HepG2 (cell line): Measurements from ENCODE around the gene HRH3. TPM values are rescaled to one million over a fixed set of nuclear protein-coding genes. Genes with fewer than 3 reads are reported as not detected.

Experiments used
- AFF4 ChIP-seq: sonication (generic); formaldehyde crosslinking; IDR thresholded peaks from 2 replicates; pipeline ENCODE4 v1.4.0; 2020; ENCODE audit warnings: missing genetic modification reagents
- ARNTL ChIP-seq: sonication (generic); formaldehyde crosslinking; IDR thresholded peaks from 2 replicates; pipeline ENCODE4 v1.4.0; 2020; ENCODE audit warnings: mild to moderate bottlenecking, missing genetic modification reagents
- FOXJ3 ChIP-seq: sonication (generic); formaldehyde crosslinking; IDR thresholded peaks from 2 replicates; pipeline ENCODE4 v1.4.0; 2020; ENCODE audit warnings: missing genetic modification reagents, mild to moderate bottlenecking, borderline replicate concordance
- FOXK2 ChIP-seq: fragments of 450-650 bp; IDR thresholded peaks from 2 replicates; pipeline ENCODE4 v1.6.1; 2016
- NFE2L2 ChIP-seq: fragments of 150-350 bp; IDR thresholded peaks from 2 replicates; pipeline ENCODE4 v1.6.1; 2014; ENCODE audit warnings: low read length
- POGK ChIP-seq: sonication (generic); formaldehyde crosslinking; conservative IDR thresholded peaks from 2 replicates; pipeline ENCODE4 v1.8.0; 2022; ENCODE audit warnings: mild to moderate bottlenecking, moderate library complexity, missing genetic modification reagents
- RORA ChIP-seq: sonication (generic); formaldehyde crosslinking; IDR thresholded peaks from 2 replicates; pipeline ENCODE4 v1.5.0; 2020; ENCODE audit warnings: mild to moderate bottlenecking, missing genetic modification reagents, moderate library complexity
- TRAFD1 ChIP-seq: sonication (generic); formaldehyde crosslinking; IDR thresholded peaks from 2 replicates; pipeline ENCODE4 v1.5.1; 2020; ENCODE audit warnings: missing genetic modification reagents, mild to moderate bottlenecking, borderline replicate concordance
- ZFP90 ChIP-seq: sonication (generic); formaldehyde crosslinking; IDR thresholded peaks from 2 replicates; pipeline ENCODE4 v1.8.0; 2022; ENCODE audit warnings: missing genetic modification reagents, mild to moderate bottlenecking, inconsistent platforms, borderline replicate concordance
- ZFYVE20 ChIP-seq: sonication (generic); formaldehyde crosslinking; IDR thresholded peaks from 2 replicates; pipeline ENCODE4 v1.8.0; 2023; ENCODE audit warnings: low read depth, mild to moderate bottlenecking, moderate library complexity, missing genetic modification reagents, borderline replicate concordance
- ZIK1 ChIP-seq: sonication (generic); formaldehyde crosslinking; IDR thresholded peaks from 2 replicates; pipeline ENCODE4 v1.5.0; 2020; ENCODE audit warnings: mild to moderate bottlenecking, low read depth, missing genetic modification reagents, borderline replicate concordance
- ZNF292 ChIP-seq: sonication (generic); formaldehyde crosslinking; IDR thresholded peaks from 2 replicates; pipeline ENCODE4 v1.8.1; 2022; ENCODE audit warnings: mild to moderate bottlenecking, low read depth, missing genetic modification reagents, borderline replicate concordance
- ZNF383 ChIP-seq: sonication (generic); formaldehyde crosslinking; IDR thresholded peaks from 2 replicates; pipeline ENCODE4 v1.4.0; 2020; ENCODE audit warnings: missing genetic modification reagents, mild to moderate bottlenecking, borderline replicate concordance
- ZNF432 ChIP-seq: sonication (generic); formaldehyde crosslinking; IDR thresholded peaks from 2 replicates; pipeline ENCODE4 v1.5.0; 2020; ENCODE audit warnings: missing genetic modification reagents, mild to moderate bottlenecking, borderline replicate concordance
- ZNF616 ChIP-seq: sonication (generic); formaldehyde crosslinking; IDR thresholded peaks from 2 replicates; pipeline ENCODE4 v1.5.0; 2020; ENCODE audit warnings: low read depth, mild to moderate bottlenecking, missing genetic modification reagents
- ZNF737 ChIP-seq: sonication (generic); formaldehyde crosslinking; IDR thresholded peaks from 2 replicates; pipeline ENCODE4 v1.5.0; 2020; ENCODE audit warnings: missing genetic modification reagents, mild to moderate bottlenecking, borderline replicate concordance
- polyA plus RNA-seq, 8 experiments: library from polyadenylated mRNA; depleted of rRNA in 3 of 8; stranded (reverse) in 7 of 8; unstranded in 1 of 8; fragments of >200 nt; fragmentation: Illumina TruSeq in 4 of 8; extraction: Trizol in 4 of 8; gene quantifications; 2 replicates each; pipeline versions ENCODE4 v1.2.1 to v1.2.3, GENCODE V29; 2011 to 2016; ENCODE audit warnings: low read depth in 4 of 8, missing spikeins in 1 of 8, mixed read lengths in 1 of 8; ENCODE audit not compliant: insufficient read depth in 1 of 8
- total RNA-seq, 5 experiments: library from RNA; depleted of rRNA; stranded (reverse); fragments of >200 nt; fragmentation: Illumina TruSeq; extraction: Trizol; gene quantifications; 2 replicates each; pipeline ENCODE4 v1.2.3, GENCODE V29; 2016; ENCODE audit warnings: low read depth in 1 of 5

Gene HRH3
- total and polyA plus RNA-seq, 2 of the 13 experiments (the other 11 are each of a cell fraction or from before 2014, with no cell fraction given) = 0.18 TPM; not detected in 1

- TF ChIP-seq AFF4 (CRISPR knock-in tag) (0 out of 2 replicates have a peak, but pooled peaks have one; percentile 40), ZIK1 (CRISPR knock-in tag) (peak; percentile 97; the same call in 1 of the 2 replicates), FOXK2 (peak; percentile 82), ZNF383 (peak; percentile 68), FOXJ3 (peak; percentile 86), ARNTL (peak; percentile 71), ZNF292 (CRISPR knock-in tag) (peak; percentile 89), POGK (CRISPR knock-in tag) (peak; percentile 99), ZNF432 (CRISPR knock-in tag) (no peak; the same call in 1 of the 2 replicates), ZFYVE20 (CRISPR knock-in tag) (no peak), NFE2L2 (no peak), ZFP90 (CRISPR knock-in tag) (peak; percentile 99), TRAFD1 (CRISPR knock-in tag) (0 out of 2 replicates have a peak, but pooled peaks have one; percentile 78), ZNF737 (CRISPR knock-in tag) (peak; percentile 80; the same call in 1 of the 2 replicates), ZNF616 (CRISPR knock-in tag) (peak; percentile 96), RORA (no peak)
These were observed 37.3 kb downstream of the HRH3 start, which contains the start of gene MTG2 (continued) for GRCh38 chr20:62182469-62183425.
